ENCODE results near the gene CASP2.
A peak's percentile ranks its signal among the peaks of the same experiment; 100 is the strongest.

CASP2 gene

DNA sequence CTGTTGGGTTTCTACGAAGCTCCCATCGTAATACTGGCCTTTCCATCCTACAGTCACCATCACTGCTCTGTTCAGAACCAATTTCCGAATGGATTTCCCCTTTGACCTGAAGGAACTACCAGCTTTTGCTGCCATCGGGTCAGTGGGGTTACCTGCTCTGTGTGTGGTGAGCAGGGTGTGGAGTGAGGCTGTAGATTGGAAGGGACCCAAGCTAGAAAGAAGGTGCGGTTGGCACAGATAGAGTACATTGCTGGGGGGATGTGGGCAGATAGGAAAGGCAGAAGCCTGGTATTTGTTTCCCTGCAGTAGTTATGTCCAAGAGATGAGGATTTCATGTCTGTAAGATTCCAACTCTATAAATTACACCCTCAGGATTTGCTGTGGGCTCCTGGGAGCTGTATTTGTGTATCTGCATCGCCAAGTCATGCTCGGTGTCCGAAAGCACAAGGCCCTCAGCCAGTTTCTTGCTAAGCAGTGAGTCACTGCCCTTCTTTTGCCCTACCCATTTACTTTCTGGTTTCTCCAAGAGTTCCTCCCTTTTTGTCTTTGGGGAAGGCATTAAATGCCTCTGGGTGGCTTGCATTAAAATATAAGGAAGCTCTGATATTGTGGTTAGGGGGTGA lies 43.1 kb downstream of the CASP2 start:
- DNase-seq (ENCODE audit: low read depth in 2 of 2), result no peak

DNA sequence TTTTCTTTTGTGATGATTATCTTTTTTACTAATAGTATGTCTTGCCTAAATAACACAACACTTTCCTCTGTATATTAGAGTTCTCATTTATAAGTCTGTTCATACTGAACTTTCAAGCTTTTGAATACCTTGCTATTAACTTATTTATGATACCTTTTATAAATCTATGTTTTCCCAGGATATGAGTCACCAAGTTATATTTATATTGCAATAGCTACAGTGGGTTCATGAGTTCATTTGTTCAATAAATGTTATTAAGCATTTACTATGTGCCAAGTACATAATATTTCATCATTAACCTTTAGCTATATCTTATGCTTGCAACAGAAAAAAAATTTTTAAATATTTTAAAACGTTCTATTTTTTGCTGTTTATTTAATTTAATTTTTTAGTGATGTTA lies 46.1 kb downstream of the CASP2 start:
- no peak for DNase-seq (ENCODE audit: low read depth in 2 of 2)

DNA sequence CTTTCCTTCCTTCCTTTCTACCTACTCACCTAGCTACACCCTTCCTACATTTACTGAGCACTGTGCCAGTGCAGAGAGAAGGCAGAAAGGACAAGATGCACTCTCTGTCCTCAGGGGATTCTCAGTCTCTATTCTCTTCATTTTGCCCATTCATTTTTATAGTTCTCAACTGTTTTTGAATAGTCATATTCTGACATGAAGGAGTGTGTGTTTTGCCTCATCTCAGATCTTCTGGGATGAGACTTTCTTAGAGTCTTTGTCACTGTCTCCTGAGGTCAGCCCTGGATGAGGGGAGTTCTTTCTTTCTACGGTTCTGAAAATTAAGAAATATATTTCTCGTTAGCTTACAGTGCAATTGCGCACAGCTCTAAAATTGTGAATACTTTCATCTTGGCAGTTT lies 49.1 kb downstream of the CASP2 start:
- no peak for DNase-seq (ENCODE audit: low read depth in 2 of 2)

DNA sequence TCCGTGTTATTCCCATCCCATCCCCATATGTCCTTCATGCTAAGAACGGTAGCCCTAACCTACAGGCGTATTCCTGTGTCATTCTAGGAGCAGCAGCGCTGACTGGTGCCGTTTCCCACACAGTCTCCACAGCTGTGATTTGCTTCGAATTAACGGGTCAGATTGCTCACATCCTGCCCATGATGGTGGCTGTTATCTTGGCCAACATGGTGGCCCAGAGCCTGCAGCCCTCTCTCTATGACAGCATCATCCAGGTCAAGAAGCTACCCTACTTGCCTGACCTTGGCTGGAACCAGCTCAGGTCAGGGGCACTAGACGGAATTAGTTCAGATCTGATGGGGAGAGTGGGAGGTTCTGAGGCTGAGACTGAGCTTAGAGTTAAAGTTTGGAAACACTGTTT lies 53.7 kb downstream of the CASP2 start:
- no peak for DNase-seq (ENCODE audit: low read depth in 2 of 2)

DNA sequence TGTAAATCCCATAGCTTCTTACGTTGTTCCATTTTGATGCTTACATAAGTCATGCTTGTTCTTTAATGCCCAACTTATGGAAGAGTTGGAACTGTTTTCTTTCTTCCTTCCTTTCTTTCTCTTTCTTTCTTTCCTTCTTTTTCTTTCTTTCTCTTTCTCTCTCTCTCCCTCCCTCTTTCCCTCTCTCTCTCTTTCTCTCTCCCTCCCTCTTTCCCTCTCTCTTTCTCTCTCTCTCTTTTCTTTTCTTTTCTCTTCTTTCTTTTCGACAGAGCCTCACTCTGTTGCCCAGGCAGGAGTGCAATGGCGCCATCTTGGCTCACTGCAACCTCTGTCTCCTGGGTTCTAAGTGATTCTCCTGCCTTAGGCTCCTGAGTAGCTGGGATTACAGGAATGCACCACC lies 55.4 kb downstream of the CASP2 start:
- no peak for DNase-seq (ENCODE audit: low read depth in 2 of 2)

DNA sequence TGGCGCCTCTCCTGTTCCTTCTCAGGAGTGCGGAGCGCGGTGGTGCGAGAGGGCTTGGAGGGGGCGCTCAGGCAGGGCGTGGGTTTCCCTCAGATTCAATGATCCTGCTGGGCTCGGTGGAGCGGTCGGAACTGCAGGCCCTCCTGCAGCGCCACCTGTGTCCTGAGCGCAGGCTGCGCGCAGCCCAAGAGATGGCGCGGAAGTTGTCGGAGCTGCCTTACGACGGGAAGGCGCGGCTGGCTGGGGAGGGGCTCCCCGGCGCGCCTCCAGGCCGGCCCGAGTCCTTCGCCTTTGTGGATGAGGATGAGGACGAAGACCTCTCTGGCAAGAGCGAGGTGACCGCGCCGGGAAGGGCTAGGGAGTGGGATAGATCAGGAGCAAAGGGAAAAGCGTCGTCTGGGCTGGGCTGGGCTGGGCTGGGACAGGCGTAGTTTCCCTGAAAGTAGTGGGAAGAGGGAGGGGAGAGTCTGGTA lies 57.3 kb downstream of the CASP2 start:
- DNase-seq (ENCODE audit: low read depth in 2 of 2), result peak; percentile 41 to 53

DNA sequence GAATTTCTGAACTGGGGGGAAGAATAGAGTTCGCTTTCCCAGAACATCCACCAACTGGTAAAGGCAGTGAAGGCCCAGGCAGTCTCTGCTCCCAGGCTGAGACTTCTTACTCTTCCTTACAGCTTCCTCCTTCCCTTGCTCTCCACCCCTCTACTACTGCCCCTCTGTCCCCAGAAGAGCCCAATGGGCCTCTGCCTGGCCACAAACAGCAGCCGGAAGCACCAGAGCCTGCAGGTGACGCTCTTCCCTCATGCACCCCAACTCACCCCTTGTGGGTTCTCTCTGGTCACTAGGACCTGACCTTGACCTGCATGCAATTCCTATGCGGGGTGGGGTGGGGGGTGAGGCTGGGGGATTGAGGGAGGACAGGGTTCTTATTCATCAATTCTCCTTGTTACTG lies 57.9 kb downstream of the CASP2 start:
- DNase-seq (ENCODE audit: low read depth in 2 of 2), result no peak

DNA sequence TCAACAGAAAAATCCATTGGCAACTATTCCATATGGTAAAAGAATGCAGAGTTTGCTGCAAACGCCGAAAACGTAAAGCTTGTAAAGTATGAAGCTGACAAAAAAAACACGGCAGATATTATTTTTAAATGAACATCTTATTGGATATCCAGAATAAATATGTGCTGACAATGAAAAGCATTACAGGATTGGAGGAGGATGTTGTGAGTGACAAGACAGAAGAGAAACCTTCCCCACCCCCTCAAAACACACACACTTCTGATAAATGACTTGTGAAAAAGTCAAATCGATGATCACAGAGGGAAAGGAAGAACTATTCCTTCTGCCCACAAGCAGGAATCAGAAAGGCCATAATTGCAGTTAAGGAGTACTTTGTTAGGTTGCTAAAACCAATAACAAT lies 59.8 kb downstream of the CASP2 start:
- no peak for DNase-seq (ENCODE audit: low read depth in 2 of 2)

DNA sequence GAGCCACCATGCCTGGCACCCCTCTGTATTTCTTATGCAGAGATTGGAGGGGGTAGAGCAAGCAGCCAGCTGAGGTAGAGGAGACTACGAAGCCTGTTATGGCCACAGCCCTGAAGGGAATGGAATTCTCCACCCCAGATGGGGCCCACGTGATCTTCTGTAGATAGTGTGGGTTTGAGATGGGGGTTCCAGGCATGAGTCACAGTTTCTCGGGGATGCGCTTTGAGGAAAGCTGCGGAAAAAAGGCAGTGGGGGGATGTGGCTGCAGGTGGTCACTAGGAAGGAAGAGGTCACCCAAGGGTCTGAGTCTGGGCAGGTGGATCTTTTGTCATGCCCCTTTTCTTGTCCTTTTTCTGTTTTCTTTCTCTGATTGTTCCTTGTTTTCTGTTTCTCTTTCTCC lies 62.9 kb downstream of the CASP2 start:
- no peak for DNase-seq (ENCODE audit: low read depth in 2 of 2)

DNA sequence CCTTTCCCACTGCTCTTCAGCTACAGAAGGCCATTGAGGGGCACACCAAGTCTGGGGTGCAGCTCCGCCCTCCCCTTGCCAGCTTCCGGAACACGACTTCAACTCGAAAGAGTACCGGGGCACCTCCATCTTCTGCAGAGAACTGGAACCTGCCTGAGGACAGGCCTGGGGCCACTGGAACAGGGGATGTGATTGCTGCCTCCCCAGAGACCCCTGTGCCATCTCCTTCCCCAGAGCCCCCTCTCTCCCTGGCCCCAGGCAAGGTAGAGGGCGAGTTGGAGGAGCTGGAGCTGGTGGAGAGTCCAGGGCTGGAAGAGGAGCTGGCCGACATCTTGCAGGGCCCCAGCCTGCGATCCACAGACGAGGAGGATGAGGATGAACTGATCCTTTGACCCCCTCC lies 63.4 kb downstream of the CASP2 start:
- DNase-seq (ENCODE audit: low read depth in 2 of 2), result no peak

DNA sequence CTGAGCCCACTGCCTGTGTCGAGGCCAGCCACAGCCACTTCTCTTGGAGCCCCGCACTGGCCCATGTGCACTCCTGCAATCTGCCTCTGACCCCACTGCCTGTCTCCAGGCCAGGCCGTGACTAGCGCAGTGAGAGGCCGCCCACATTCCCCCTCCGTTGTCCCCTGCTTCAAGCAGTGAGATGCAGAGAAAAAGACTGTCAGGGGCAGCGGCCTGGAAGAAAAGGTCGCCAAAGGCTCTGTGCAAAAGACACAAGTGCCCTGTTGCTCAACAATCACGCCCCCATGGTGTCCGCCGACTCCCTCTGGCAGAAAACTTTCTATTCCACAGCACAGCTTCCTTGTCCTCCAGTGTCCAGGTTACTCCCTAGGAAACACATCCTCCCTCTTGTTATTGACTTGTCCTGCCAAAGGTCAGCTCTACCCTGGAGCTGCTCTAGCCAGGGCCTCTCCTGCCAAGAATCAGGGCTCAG lies 64.4 kb downstream of the CASP2 start:
- no peak for DNase-seq (ENCODE audit: low read depth in 2 of 2)

DNA sequence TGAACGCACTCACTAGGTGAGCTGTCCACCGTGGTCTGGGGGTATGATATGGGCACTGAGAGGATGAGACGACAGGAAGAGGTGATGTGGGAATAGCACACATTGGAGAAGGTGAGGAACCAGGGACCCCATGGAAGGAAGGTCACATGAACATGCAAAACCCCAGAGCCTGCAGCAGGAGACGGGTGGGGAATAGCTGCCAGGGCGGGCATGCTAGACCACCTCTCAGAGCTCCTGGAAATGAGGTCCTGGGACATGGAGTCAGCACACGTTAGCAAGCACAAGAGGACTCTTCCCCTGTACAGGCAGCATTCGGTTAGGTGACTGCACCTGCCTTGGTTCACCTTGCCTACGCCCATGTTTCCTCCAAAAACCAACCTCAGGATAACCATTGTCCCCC lies 66.2 kb downstream of the CASP2 start:
- no peak for DNase-seq (ENCODE audit: low read depth in 2 of 2)

DNA sequence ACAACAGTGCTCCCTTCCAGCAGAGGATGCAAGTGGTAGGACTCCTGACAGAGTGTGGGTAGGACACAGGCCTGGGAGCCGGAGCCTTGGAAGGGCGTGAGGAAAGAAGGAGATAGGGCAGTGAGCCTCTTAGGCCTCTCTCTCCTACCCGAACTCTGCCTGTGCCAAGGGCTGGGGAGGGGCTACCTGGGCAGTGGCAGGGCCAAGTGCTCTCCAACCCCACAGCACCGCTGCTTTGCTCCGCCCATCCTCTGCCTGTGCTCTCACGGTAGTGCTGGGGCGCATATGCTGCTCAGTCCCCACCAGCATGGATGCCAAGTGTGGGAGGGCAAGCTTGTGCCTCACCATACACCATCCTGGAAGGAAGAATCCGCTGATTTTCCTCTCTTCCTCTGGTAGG lies 66.8 kb downstream of the CASP2 start:
- no peak for DNase-seq (ENCODE audit: low read depth in 2 of 2)

DNA sequence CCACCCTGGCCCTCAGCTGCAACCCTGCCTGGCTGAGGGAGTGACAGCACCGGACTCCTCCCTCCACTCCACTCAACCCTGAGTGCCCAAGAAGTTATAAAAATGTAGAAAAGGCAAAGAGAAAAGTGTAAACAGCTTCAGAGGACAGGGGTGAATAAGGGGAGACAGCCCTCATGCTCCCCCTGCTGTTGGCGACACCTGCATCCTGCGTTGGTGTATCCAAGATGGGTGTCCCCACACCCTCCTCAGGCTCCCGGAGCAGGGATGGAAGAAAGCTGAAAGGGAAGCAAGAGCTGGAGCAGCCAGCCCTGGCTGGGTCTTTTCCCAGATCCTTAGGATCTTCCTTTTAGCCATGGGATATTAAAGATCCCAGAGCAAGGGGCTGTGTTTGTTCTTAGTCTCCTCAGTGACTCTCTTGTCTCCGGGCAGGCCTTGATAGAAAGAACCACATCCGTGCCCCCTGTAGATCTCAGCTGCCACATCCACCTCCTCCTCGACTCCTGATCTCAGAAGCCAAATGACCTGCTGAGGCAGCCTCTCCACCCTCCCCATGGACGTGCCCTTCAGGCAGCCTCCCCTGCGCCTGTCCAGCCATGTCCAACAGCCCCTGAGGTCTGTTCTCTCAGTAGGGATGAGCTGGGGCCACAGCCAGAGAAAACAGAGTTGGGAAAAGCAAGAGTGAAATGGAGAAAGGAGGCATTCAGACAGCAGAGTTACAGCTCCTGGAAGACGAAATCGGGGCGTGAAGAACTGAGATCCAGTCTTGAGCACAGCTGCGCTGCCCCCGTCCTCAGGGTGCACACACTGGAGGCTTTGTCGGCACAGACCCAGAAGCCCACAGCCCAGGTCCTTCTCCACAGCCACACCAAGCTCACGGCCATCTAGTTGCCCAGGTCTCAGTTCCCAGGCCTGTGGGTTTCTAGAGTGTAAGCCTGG lies 67.6 kb downstream of the CASP2 start:
- DNase-seq (ENCODE audit: low read depth in 2 of 2), result no peak

DNA sequence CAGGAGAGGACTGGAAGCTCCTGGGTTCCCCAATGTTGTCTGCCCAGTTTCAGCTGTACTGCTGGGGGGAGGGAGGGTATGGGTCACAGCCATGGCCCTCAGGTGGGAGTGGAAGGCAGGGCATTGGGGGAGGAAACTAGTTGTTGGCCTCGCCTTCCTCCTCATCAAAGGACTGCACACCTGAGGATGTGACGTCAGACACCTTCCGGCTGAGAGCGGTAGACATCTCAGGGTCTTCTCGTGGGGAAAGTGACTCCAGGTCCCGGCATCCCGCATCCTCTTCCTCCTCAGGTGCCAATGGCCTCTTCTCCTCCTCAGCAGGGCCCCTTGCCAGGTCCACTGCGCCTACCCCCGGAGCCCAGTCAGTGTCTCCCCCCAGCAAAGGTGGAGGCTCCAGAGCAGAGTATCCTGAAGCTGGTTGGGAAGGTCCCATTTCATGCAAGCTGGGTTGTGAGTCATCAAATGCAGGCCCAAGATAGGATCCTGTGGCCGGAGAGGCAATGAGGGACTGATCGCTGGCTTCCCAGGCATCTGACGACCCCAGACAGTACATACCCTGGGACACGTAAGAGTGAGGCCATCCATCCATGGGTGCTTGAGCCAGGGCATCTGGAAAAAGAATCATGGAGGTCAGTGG lies 68.4 kb downstream of the CASP2 start:
- no peak for DNase-seq (ENCODE audit: low read depth in 2 of 2)

All from stimulated activated CD4-positive, alpha-beta T cell treated with anti-CD3 and anti-CD28 coated beads, Interleukin-1b, Interleukin-23, amount 100 ng/mL, for 4 hours (primary cell).